HG02981 (cell line): ENCODE data around the gene DUSP1.

Source experiments
- ATAC-seq: cut with Tn5 transposase; IDR thresholded peaks from one replicate; pipeline ENCODE4 v1.9.1; 2021; ENCODE audit warnings: mild to moderate bottlenecking, moderate library complexity; ENCODE audit not compliant: unreplicated experiment

DUSP1 gene

DNA sequence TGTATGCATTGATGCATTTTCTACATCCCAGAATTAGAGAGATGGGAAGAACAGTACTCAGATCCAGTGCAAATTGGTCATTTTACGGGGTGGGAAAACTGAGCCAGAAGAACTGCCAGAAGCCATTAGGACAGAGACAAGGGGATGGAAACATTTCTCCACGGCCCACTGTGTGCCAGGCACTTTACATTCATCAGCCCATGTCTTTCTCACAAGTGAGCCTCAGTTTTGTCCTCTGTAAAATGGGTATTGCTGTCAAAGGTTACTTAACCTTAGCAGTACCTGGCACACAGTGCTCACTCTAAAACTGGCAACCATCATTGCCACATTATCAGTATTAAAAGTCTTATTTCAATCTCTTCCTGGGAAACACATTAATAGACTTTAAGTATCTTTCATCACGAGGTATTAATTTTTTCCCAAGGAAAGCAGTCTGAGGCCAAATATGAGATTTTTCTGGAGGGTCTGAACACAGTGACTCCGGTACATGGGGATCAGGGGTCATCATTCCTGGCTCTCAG, 5.2 kb downstream of the DUSP1 start:
- ATAC-seq, result no peak

DNA sequence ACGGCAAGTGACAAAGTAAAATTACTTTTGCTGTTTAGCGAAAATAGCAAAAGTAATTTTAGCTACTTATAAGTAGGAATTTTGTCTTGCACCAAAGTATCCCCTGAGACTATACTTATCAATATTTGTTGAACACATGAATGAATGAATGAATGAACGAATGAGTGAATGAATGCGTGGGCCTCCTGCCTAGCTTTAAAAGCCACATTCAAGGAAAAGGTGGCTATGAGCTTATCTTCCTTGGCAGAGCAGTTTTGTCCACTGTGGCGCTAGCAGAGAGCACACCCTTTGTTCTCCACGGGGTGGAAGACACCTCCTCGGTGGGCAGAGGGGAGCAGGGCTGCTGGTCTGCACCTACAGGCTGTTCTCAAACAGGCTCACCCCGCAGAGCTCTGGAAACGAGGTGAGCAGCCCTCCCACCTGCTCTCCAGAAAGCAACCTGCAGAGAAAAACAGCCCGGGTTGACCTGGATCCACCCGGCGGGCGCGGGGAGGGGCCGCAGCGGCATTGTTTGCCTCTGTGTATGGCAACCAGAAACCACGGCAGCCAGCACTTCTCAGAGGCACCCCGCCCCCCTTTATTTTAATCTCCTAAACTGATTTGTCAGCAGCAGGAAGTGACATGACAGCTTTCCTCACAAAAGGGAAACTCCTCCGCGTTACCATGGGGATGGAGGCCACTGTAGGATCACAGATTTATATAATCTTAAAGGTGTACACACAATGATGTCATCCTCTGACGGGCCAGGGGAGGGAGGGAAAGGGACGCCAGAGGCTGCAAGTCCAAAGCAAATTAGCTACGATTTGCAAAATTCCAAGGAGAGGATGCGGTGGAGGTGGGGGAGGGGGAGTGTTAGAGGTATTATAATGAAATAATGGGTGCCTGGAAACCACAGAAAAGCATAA, 5.9 kb downstream of the DUSP1 start:
- peak; percentile 85 for ATAC-seq

DNA sequence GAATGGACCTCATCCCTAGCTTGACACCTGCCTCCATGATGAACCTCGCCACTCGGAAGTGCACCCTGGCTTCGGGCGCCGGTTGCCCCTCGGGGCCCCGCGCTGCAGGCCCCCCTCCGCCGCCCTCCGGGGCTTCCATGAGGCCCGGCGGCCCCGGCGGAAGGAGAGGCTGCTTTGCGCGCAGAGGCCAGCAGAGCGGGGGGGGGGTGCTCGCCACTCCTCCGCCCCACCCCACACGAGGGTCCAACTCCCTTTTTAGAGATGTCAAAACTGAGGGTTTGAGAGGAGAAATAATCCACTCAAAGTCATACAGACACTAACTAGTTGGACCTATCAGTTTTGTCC, 7.9 kb downstream of the DUSP1 start:
- ATAC-seq, result no peak

DNA sequence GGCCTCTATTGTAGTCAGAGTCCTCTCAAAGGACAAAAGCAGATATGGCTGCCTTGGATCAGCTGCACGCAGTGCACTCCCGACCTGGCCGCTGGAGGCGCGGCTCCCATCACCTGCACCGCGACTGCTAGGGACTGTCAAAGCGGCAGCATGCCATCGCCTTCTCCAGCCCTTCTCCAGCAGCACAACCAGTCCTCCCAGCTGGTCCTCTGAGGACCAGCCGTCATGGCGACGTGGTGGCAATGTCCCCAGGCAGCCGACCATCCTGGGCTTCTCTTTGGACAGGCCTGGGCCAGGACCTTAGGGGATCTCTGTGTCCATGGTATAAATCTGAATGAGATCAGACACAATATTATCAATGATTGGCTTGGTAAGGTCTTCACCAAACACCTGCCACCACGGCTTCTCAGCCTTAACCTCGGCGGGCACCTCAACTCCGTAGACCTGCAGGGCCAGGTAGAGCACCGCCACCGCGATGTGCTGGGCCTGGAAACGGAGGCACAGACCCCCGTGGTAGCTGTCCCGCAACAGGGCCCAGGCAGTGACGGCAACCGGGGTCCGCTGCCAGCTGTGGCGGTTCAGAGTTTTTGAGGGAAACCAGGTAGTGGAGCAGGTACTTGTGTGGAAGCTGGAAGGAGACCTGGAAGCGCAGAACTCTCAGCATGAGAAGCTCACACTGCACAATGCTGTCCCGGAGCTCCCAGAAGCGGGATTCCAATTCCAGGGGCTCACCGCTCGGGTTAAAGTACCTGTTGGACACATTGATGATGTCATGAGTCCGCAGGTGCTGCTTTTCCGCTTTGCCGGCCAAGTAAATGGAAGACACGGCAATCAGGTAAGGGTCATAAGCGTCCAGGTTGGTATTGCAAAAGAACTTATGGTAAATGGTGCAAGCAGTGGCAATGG, 8.5 kb downstream of the DUSP1 start:
- ATAC-seq, result no peak

DNA sequence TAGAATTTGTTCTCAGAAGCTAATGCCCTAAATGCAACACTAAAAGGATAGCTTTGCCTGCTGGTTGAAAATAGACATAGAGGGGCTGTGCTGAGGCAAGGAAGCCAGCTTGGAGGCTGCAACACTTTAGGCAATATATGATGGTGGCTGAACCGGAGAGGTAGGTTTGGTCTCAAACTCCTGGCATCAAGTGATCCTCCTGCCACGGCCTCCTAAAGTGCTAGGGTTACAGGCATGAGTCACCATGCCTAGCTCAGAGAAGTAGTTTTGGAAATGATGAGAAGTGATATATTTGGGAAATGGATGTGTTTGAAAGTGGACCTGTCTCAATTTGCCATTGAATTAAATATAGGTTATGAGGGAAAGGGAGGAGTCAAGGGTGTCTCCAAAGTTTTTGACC, 10.0 kb downstream of the DUSP1 start:
- no peak for ATAC-seq

DNA sequence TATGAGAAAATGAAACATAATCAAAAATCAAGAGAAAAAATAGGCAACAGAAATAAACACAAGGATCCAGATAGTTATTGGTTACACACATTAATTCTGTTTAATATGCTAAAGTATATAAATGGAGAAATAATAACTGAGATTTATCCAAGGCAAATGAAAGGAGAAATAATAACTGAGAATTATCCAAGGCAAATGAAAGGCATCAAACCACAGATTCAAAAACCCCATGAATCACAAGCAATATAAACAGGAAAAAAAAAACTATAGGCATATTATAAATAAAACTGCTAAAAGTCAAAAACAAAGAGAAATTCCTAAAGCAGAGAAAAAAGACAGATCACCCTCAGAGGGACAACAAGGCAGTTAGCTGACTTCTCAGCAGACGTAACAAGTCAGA, 10.9 kb downstream of the DUSP1 start:
- no peak for ATAC-seq

DNA sequence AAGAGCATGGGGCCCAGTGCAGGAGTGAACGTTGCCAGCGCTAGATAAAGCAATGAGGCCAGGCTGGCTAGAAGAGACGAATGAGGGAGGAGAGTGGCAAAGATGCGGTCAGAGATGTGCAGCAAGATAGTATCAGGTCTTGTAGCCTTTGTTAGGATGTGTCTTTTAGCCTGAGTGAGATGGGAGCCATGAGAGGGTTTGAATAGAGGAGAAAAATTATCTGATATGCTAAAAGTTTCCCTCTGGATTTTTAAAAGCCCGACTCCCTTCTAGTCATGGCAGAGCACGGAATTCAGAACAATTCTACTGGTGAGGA, 12.2 kb downstream of the DUSP1 start:
- ATAC-seq, result no peak

DNA sequence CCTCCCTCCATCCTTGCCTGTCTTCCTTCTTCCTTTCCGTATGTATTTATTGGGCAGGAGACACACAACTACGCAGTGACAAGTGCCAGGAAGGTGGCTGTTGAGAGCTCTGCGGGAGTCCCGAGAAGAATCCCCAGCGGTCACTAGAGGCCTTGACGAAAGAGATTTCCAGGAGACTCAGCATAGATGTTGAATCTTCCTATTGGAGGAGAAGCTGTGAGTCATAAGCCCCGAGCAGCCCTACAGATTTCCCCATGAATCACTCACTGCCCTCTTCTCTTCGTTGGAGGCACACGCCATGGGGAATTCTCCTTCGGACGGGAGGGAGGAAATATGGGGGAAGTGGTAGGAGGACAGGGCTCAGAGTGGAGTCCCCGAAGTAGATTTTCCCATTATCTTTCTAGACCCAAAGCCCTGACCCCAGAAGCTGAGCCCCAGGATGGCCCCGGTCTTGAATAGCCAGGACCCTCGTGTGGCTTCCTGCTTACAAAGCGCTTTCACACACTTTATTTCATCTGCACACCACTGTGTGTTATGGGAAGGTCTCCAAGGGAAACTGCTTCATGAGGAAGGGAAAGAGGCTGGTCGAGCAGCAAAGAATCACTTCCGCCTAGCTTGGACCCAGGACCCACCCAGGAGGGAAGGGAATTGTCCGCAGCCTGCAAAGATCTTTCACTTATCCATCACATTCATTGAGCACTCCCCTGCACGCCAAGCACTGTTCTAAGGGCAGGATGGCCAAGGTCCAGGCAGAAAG, 12.7 kb downstream of the DUSP1 start:
- ATAC-seq, result no peak

DNA sequence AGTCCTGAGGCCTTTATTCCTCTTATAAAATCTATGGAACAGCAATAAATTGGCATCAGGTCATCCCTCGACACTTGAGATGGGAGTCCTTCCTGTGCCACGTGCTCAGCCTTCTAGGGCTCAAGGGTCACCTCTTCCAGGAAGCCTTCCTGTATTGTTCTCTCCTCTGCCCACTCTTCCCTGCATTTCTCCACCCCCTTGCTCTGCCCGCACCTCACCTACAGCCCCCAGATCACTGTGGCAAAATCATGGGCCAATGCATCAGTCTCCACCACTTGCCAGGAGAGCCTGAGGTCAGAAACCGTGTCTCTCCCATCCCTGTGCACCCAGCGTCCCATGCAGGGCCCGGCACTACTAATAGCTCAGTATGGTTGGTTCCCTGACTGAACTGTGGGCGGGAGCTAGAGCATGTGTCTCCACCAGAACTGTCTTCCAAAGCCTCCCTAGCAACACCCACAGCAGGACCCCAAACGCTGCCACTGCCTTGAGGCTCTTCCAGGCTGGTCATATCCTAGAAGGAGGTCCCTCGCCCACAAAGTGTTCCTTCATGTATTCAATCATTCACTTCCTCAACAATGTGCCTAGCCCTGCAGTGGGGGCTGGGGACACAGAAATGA, 13.5 kb downstream of the DUSP1 start:
- no peak for ATAC-seq

DNA sequence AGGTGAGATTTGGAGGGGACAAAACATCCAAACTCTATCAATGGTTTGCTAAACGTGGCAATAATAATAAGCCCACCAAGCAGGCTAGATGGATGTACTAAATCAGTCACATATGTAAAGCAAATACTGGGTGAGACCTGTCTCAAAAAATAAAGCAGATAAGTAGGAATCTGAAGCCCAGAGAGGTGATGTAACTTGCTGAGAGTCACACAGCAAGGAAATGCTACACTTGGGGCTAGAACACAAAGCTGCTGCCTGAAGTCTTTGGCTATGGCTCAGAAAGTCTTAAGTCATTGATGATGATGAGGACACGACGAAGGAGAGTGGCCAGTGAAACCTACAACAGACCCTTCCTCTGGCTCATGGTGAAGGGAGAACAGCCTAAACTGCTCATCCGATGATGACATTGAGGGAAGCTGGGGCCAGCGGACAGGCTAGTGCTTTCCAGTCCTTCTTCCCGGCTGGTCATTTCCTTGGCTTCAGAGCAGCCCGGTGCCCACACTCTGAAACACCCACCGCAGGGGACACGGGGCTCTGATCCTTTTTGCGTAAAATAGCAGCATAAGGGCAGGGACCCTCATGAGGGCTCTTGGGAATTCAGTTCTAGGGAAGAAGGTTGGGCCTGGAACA, 14.1 kb downstream of the DUSP1 start:
- ATAC-seq, result no peak

DNA sequence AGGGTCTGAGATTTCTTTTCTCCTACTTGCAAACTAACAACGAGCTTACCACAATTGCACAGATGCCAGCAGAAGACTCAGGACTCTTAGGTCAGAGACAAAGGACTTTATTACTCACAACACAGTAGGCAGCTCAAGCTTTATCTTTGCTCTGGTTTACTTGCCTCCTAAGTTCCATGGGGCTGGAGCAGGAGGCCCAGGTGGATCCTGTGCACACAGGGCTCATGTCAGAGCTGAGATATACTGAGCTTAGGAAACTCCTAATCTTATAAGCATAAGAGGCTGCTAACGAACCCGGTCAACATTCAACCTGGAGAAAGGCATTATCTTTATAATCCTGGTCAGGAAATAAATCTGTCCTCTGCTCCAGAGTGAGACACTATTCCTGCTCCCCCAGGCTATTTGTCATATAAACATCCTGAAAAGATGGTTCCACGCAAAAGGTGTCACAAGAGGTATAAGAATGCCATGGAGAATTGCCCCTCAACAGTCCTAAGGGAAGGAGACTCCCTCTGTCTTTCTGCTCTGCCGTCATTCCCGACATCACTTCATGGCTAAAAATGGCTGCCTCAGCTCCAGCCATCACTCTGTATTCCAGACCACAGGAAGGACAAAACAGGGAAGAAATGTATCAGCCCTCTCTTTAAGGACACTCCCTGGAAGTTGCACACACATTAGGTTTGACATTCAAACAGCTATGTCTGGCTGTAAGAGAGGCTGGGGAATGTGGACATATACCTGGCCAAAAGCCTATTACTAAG, 16.2 kb downstream of the DUSP1 start:
- ATAC-seq, result no peak

DNA sequence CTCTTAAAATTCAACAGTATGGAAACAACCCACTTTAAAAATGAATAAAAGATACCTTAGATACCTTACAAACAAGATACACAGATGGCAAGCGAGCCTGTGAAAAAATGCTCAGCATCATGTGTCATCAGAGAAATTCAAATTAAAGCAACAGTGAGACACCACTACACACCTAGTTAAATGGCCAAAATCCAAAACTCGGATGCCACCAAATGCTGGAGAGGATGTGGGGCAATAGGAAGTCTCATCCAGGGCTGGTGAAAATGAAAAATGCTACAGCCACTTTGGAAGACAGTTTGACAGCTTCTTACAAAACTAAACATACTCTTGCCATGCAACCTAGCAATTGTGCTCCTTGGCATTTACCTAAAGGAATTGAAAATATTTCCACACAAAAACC, 17.9 kb downstream of the DUSP1 start:
- no peak for ATAC-seq

DNA sequence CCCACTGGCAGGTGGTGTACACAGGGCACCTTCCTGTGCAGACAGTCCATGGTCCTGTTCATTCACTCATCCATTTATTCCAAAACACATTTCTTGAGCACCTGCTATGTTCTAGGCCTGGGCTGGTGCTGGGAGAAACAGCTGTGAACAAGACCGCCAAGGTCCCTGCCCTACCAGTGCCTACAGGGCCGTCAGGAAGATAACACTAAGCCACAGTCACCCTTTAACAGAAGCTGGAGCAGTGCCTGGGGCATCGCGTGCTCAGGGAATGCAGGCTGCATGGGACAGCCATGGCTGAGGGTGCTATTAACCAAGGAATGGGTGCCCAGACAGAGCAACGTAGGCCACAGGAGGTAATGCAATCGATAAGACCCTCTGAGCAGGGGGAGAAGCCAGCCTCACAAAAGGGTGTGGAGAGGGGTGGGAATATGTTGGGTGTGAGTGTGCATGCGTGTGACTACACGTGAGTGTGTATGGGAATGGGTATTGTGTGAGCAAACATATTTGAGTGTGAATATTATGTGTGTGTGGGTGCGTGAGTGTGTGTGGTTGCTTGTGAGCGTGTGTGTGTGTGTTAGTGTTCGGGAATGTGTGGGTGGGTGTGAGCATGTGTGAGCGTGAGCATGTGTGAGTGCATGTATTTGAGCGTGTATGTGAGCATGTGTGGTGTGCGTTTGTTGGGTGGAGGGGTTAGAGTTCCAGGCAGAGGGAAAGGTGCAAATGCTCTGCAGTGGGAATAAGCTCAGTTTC, 19.1 kb downstream of the DUSP1 start:
- ATAC-seq, result no peak

DNA sequence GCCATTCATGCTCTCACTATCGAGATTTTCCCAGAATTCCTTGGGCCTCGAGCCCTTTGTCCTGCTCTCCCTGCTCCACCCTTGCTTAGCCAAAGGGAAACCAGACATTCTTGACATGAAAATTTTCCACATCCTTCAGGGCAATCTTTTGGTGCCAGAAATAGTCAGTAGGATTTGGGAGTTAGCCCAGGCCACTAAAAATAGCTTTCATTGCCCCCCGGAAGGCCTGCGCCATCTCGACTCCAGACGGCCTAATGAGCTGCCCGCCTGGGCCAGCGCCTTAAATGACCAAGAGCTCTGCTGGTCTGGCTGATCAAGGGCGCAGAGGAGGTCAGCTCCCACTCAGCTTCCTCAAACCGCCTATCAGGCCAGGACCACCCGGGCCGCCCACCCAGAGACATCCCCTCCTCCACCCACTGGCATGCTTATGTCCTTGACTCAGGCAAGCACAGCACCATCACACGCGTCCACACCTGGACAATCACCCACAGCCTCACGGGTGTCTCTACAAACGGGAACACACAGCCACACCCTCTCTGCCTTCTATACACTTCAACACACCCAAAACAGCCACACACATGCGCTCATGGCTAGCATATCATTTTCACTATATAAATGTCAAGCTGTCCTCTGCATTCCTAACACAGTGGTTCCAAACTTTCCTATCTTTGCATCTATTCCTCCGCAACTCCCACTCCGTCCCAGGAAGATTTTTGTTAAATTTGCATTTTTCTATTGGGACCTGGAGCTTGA, 20.9 kb downstream of the DUSP1 start:
- no peak for ATAC-seq

DNA sequence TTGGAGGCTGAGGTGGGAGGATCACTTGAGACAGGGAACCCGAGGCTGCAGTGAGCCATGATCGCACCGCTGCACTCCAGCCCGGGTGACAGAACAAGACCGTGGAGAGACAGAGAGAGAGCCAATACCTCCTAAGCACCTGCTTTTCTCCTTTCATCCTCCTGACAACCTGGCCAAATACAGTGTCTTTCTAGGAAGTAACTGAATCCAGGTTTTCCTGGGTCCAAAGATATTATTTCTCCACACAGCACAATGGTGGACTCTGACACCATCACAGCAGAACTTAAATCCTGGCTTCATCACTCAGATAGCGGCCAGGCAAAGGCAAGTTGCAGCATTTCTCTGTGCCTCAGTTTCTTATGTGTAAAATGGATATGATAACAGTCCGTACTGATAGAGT, 21.9 kb downstream of the DUSP1 start:
- ATAC-seq, result no peak

DNA sequence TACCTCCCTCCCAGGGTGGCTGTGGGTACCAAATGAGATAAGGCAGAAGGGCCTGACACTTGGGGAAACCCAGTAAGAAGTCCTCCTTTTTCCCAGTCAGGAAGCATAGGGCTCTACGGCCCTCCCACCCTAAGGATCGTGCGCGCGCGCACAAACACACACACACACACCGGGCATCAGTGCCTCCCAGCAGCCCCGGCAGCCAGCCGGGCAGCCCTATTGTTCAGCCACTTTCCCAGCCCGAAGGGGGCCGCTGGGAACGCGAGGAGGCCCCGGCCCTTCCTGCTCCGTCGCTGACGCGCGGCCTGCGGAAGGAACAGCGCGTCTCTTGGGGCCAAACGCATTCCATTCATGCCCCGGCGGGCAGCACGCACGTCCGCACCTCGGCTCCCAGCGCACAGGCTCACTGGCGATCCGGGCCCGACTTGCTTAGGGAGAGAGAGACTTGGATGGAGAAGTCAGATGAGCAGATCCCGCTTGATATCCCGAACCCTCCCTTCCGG, 22.6 kb downstream of the DUSP1 start:
- ATAC-seq, result no peak

DNA sequence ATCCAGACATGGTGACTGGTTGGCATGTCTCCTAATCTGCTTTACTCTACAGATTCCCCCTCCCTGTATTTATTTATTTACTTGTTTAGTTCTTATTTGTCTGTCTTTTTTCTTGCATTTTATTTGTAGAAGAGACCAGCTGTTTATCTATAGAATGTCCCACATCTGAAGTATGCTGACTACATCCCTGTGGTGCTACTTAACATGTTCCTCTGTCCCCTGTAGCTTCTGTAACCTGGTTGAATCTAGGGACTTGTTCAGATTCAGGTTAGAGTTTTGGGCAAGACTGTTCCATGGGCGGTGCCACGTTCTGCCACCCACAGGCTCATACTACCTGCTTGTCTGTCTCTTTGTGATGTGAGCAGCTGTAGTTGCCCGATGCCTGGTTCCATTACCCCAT, 23.5 kb downstream of the DUSP1 start:
- no peak for ATAC-seq

DNA sequence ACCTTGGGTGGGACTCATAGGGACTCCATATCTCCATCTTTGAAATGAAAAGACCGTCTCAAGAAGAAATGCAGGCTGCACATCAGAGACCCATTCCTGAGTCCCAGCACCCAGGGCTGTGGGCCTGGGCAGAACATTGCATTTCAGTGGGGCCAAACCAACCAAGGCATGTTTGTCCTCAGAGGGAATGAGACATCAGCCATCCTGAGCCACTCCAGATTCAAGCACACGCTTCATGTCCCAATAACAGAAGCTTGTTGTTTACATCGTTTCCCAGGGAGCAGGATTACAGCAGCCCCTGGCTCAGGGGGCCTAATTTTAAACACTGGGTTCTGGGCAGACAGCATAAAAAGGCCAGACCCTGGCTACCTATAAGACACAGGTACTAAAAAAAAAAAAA, 24.3 kb downstream of the DUSP1 start:
- ATAC-seq, result no peak
